HEK293 (cell line): ENCODE results near the gene MYOM3.

Experiments used
- CTCF ChIA-PET: fragments of 350-600 bp; formaldehyde crosslinking; extraction: SDS; loops from one replicate; lab custom pipeline; 2021; ENCODE audit warnings: antibody characterized with exemption; lab: Yijun Ruan, JAX
- POLR2A ChIA-PET: fragments of 300-600 bp; formaldehyde crosslinking; extraction: SDS; loops from one replicate; lab custom pipeline; 2020; ENCODE audit warnings: antibody characterized with exemption, inconsistent platforms; lab: Yijun Ruan, JAX
- H3K27ac ChIP-seq: fragments of 200-500 bp; sonication (Bioruptor generic); 2 replicates; pipeline ENCODE4 v1.5.1; 2014; ENCODE audit warnings: low read depth, low read length, control low read depth, inconsistent platforms; ENCODE audit errors: extremely low read depth
- H3K36me3 ChIP-seq, 2 experiments: fragments of 200-500 bp in 1 of 2; sonication (Bioruptor generic) in 1 of 2; 1 replicate in 1 of 2; 2 replicates in 1 of 2; pipeline ENCODE4 v1.5.1; 2014 to 2017; ENCODE audit warnings: inconsistent platforms in 2 of 2, low read length in 2 of 2; ENCODE audit not compliant: control insufficient read depth in 2 of 2, insufficient read depth in 1 of 2
- H3K4me1 ChIP-seq: fragments of 200-500 bp; sonication (Bioruptor generic); 2 replicates; pipeline ENCODE4 v1.5.1; 2014; ENCODE audit warnings: mild to moderate bottlenecking, low read length, inconsistent platforms; ENCODE audit not compliant: control insufficient read depth, insufficient read depth
- H3K4me3 ChIP-seq: 2 replicates; pipeline ENCODE4 v1.5.1; 2011; ENCODE audit warnings: low read depth, mild to moderate bottlenecking, control low read depth, low read length, moderate library complexity
- H3K9me3 ChIP-seq: fragments of 200-500 bp; sonication (Bioruptor generic); 2 replicates; pipeline ENCODE4 v1.5.1; 2014; ENCODE audit warnings: low read depth, low read length, inconsistent platforms; ENCODE audit not compliant: control insufficient read depth, insufficient read depth
- EGR2 ChIP-seq: fragments of 450-650 bp; formaldehyde crosslinking; IDR thresholded peaks from 2 replicates; pipeline ENCODE4 v1.5.1; 2016; ENCODE audit warnings: low read depth, missing biosample characterization, missing genetic modification characterization
- FEZF1 ChIP-seq: fragments of 450-650 bp; formaldehyde crosslinking; IDR thresholded peaks from 2 replicates; pipeline ENCODE4 v1.5.1; 2016; ENCODE audit warnings: missing biosample characterization, missing genetic modification characterization
- KLF10 ChIP-seq: fragments of 450-650 bp; IDR thresholded peaks from 2 replicates; pipeline ENCODE4 v1.5.1; 2018; ENCODE audit warnings: missing biosample characterization, mild to moderate bottlenecking, missing genetic modification characterization
- MEIS1 ChIP-seq: sonication (generic); formaldehyde crosslinking; IDR thresholded peaks from 2 replicates; pipeline ENCODE4 v1.8.1; 2022; ENCODE audit warnings: missing genetic modification reagents, mild to moderate bottlenecking, borderline replicate concordance
- OVOL3 ChIP-seq: fragments of 450-650 bp; formaldehyde crosslinking; IDR thresholded peaks from 2 replicates; pipeline ENCODE4 v1.5.1; 2016; ENCODE audit warnings: missing biosample characterization, missing genetic modification characterization
- PATZ1 ChIP-seq: fragments of 450-650 bp; formaldehyde crosslinking; IDR thresholded peaks from 2 replicates; pipeline ENCODE4 v1.5.1; 2016; ENCODE audit warnings: missing biosample characterization, missing genetic modification characterization
- REST ChIP-seq: fragments of 450-650 bp; formaldehyde crosslinking; IDR thresholded peaks from 2 replicates; pipeline ENCODE4 v1.5.1; 2016; ENCODE audit warnings: missing biosample characterization, missing genetic modification characterization
- WT1 ChIP-seq: fragments of 450-650 bp; formaldehyde crosslinking; IDR thresholded peaks from 2 replicates; pipeline ENCODE4 v1.5.1; 2016; ENCODE audit warnings: missing biosample characterization, missing genetic modification characterization
- ZFHX2 ChIP-seq: fragments of 450-650 bp; formaldehyde crosslinking; conservative IDR thresholded peaks from 2 replicates; pipeline ENCODE4 v1.5.1; 2016; ENCODE audit warnings: missing biosample characterization, missing genetic modification characterization
- ZFP41 ChIP-seq: fragments of 450-650 bp; formaldehyde crosslinking; IDR thresholded peaks from 2 replicates; pipeline ENCODE4 v1.5.1; 2016; ENCODE audit warnings: missing biosample characterization, missing genetic modification characterization, borderline replicate concordance
- ZIC2 ChIP-seq: fragments of 450-650 bp; formaldehyde crosslinking; IDR thresholded peaks from 2 replicates; pipeline ENCODE4 v1.5.1; 2016; ENCODE audit warnings: missing biosample characterization, missing genetic modification characterization
- ZNF146 ChIP-seq: fragments of 450-650 bp; formaldehyde crosslinking; IDR thresholded peaks from 2 replicates; pipeline ENCODE4 v1.5.1; 2016; ENCODE audit warnings: missing biosample characterization, missing genetic modification characterization
- ZNF157 ChIP-seq: fragments of 450-650 bp; formaldehyde crosslinking; IDR thresholded peaks from 2 replicates; pipeline ENCODE4 v1.5.1; 2016; ENCODE audit warnings: missing biosample characterization, missing genetic modification characterization
- ZNF404 ChIP-seq: fragments of 450-650 bp; formaldehyde crosslinking; IDR thresholded peaks from 2 replicates; pipeline ENCODE4 v1.5.1; 2017; ENCODE audit warnings: missing biosample characterization, missing genetic modification characterization
- ZNF423 ChIP-seq: fragments of 450-650 bp; formaldehyde crosslinking; IDR thresholded peaks from 2 replicates; pipeline ENCODE4 v1.5.1; 2016; ENCODE audit warnings: missing biosample characterization, missing genetic modification characterization
- ZNF558 ChIP-seq: fragments of 450-650 bp; formaldehyde crosslinking; IDR thresholded peaks from 2 replicates; pipeline ENCODE4 v1.5.1; 2016; ENCODE audit warnings: missing biosample characterization, missing genetic modification characterization
- ZNF747 ChIP-seq: fragments of 450-650 bp; formaldehyde crosslinking; IDR thresholded peaks from 2 replicates; pipeline ENCODE4 v1.5.1; 2016; ENCODE audit warnings: missing biosample characterization, missing genetic modification characterization
- ZNF785 ChIP-seq: fragments of 450-650 bp; formaldehyde crosslinking; IDR thresholded peaks from 2 replicates; pipeline ENCODE4 v1.5.1; 2016; ENCODE audit warnings: missing biosample characterization, missing genetic modification characterization
- ZNF837 ChIP-seq: fragments of 450-650 bp; formaldehyde crosslinking; IDR thresholded peaks from 2 replicates; pipeline ENCODE4 v1.5.1; 2016; ENCODE audit warnings: missing biosample characterization, missing genetic modification characterization
- ZXDB ChIP-seq: fragments of 450-650 bp; formaldehyde crosslinking; IDR thresholded peaks from 2 replicates; pipeline ENCODE4 v1.5.1; 2016; ENCODE audit warnings: missing biosample characterization, missing genetic modification characterization
- TF ChIP-seq, protein P1 (sequence below): fragments of 450-650 bp; formaldehyde crosslinking; IDR thresholded peaks from 2 replicates; pipeline ENCODE4 v1.5.1; 2017; ENCODE audit warnings: missing biosample characterization, missing genetic modification characterization
- TF ChIP-seq, protein P2 (sequence below): fragments of 450-650 bp; IDR thresholded peaks from 2 replicates; pipeline ENCODE4 v1.5.1; 2018; ENCODE audit warnings: missing biosample characterization, missing genetic modification characterization

The MYOM3 gene

DNA sequence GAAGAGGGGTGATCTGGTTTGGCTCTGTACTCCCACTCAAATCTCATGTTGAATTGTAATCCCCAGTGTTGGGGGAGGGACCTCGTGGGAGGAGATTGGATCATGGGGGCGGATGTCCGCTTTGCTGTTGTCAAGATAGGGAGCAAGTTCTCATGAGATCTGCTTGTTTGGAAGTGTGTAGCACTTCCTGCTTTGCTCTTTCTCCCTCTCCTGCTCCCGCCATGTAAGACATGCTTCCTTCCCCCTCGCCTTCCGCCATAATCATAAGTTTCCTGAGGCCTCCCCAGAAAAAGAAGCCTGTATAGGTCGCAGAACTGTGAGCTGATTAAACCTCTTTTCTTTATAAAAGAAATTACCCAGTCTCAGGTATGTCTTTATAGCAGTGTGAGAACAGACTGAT lies 27.9 kb downstream of the MYOM3 start:
- Histone ChIP-seq H3K27ac (no peak overlapping the region), H3K36me3 (no peaks in the 10 kb centered on the region), H3K9me3 (no peaks in the 10 kb centered on the region), H3K4me3 (no peak overlapping the region), H3K4me1 (no peaks in the 10 kb centered on the region)
- CTCF ChIA-PET = interaction anchor here (1.1 kb wide), 1 partner anchor 13 kb away, joined by 3 read pairs; no protein-coding TSS in a partner anchor
- TF ChIP-seq, protein P1, sequence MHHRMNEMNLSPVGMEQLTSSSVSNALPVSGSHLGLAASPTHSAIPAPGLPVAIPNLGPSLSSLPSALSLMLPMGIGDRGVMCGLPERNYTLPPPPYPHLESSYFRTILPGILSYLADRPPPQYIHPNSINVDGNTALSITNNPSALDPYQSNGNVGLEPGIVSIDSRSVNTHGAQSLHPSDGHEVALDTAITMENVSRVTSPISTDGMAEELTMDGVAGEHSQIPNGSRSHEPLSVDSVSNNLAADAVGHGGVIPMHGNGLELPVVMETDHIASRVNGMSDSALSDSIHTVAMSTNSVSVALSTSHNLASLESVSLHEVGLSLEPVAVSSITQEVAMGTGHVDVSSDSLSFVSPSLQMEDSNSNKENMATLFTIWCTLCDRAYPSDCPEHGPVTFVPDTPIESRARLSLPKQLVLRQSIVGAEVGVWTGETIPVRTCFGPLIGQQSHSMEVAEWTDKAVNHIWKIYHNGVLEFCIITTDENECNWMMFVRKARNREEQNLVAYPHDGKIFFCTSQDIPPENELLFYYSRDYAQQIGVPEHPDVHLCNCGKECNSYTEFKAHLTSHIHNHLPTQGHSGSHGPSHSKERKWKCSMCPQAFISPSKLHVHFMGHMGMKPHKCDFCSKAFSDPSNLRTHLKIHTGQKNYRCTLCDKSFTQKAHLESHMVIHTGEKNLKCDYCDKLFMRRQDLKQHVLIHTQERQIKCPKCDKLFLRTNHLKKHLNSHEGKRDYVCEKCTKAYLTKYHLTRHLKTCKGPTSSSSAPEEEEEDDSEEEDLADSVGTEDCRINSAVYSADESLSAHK = no peak
- TF ChIP-seq ZNF423 (tag by site-specific recombination) = no peak
- no peak for TF ChIP-seq OVOL3 (tag by site-specific recombination)
- no peak for TF ChIP-seq ZNF747 (tag by site-specific recombination)
- TF ChIP-seq REST = no peak
- TF ChIP-seq MEIS1 (CRISPR knock-in tag) = no peak
- peak; percentile 73 for TF ChIP-seq ZFHX2
- no peak for TF ChIP-seq ZIC2 (tag by site-specific recombination)
- no peak for TF ChIP-seq FEZF1 (tag by site-specific recombination)
- peak; percentile 70 for TF ChIP-seq EGR2 (tag by site-specific recombination)
- TF ChIP-seq ZNF146 = no peak
- POLR2A ChIA-PET = no interaction called here

- H3K4me1 ChIP-seq = no peaks in the 10 kb centered on the region
- no peak overlapping the region for H3K27ac ChIP-seq
- TF ChIP-seq, protein P2, sequence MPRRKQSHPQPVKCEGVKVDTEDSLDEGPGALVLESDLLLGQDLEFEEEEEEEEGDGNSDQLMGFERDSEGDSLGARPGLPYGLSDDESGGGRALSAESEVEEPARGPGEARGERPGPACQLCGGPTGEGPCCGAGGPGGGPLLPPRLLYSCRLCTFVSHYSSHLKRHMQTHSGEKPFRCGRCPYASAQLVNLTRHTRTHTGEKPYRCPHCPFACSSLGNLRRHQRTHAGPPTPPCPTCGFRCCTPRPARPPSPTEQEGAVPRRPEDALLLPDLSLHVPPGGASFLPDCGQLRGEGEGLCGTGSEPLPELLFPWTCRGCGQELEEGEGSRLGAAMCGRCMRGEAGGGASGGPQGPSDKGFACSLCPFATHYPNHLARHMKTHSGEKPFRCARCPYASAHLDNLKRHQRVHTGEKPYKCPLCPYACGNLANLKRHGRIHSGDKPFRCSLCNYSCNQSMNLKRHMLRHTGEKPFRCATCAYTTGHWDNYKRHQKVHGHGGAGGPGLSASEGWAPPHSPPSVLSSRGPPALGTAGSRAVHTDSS (tag by site-specific recombination) = no peak
- TF ChIP-seq ZNF837 (tag by site-specific recombination) (no peak), ZFP41 (tag by site-specific recombination) (no peak), ZNF157 (tag by site-specific recombination) (no peak), ZNF404 (tag by site-specific recombination) (no peak), PATZ1 (tag by site-specific recombination) (no peak), ZNF558 (tag by site-specific recombination) (no peak), ZXDB (tag by site-specific recombination) (no peak), KLF10 (no peak), ZNF785 (tag by site-specific recombination) (no peak), WT1 (tag by site-specific recombination) (no peak)
- no peaks in the 10 kb centered on the region for H3K9me3 ChIP-seq
- H3K4me3 ChIP-seq = no peak overlapping the region
- H3K36me3 ChIP-seq = no peaks in the 10 kb centered on the region
- ChIA-PET CTCF (interaction anchor here (0.6 to 1.8 kb wide), 4 partner anchors 12 to 111 kb away, joined by 3 to 8 read pairs (median 3); no protein-coding TSS in a partner anchor), POLR2A (no interaction called here)
Observed at GRCh38 chr1:24082372-24082771, 29.6 kb downstream of the MYOM3 start.
